ENCODE measurements around the gene CTPS1. TPM values are rescaled to one million over a fixed set of nuclear protein-coding genes. Genes with fewer than 3 reads are reported as not detected.

The CTPS1 gene, protein sequence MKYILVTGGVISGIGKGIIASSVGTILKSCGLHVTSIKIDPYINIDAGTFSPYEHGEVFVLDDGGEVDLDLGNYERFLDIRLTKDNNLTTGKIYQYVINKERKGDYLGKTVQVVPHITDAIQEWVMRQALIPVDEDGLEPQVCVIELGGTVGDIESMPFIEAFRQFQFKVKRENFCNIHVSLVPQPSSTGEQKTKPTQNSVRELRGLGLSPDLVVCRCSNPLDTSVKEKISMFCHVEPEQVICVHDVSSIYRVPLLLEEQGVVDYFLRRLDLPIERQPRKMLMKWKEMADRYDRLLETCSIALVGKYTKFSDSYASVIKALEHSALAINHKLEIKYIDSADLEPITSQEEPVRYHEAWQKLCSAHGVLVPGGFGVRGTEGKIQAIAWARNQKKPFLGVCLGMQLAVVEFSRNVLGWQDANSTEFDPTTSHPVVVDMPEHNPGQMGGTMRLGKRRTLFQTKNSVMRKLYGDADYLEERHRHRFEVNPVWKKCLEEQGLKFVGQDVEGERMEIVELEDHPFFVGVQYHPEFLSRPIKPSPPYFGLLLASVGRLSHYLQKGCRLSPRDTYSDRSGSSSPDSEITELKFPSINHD
- 38.1 and 67.7 TPM in 2 replicates for total RNA-seq

DNA sequence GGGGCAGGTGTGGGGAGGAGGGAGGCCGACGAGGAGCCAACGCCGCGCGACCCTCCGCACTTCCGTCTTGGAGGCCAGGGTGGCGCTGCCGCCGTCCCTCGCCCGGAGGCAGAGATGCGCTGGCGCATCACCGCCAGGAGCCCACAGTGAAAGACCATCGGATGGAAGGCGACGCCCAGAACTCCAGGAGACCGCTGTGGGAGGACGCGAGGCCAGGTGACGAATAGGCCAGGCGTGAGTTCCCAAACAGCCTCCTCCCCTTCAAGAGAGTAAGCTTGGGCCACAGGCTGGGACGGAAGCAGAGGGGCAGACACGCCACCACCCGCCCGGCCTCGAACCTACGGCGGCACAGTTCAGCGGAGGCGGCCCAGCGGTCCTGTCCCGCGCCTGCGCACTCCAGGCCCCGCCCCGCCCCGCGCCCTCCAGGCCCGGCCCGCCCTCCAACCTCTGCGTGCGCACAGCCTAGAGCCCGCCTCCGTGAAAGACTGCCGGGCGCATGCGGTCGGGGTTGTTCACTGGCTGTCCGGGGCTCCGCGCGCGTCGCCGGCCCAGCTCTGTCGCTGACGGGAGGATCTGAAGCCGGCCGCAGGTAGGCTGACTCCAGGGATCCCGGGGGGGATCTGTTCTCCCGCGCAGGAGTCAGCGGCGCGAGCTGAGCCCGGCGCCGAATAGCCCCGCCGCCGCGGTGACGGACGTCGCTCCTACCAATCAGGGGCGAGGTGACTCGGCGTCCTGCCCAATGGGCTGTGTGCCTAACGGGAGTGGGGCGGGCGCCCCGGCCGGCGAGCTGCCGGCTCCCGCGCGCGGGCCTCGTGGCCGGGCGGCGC, at the start of gene CTPS1:
CTPS1 (plus strand) TSS at position 456 of the 827 bp plus-strand sequence. CDS start 3,595 bp downstream, outside the sequence.

DNA sequence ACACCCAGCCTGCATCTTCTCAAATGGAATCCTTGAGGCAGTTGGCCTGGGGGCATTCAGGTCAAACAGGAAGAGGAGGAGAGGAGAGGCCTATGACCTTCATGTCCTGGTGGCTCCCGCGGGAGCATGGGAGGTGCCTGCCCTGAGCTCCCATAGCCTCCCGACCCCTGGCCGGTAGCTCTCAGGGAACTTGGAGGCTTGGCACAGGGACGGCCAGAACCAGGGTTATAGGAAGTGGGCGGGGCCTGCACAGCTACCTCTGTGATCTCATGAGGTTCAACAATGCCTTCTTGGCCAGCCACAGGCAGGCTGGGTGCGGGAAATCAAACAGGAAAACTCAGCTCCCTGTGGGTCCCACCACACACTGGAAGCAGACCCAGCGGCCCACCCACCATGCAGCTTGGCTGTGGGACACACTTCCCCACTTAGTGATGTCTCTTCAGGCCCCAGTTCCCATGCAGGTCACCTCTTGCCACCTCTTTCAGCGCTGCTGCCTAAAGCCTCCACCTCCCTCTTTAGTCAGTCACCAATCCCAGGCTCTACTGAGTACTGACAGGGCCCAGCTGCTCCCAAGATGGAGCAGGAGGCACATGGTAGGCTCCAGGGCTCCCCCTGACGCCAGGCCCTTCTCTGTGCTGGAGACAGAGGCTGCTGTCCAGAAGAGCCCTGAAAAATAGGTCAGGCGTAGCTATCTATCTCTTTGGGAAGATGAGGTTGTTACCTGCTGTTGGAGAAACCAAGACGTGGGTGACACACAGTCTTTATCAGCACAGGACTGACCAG, 42.2 kb downstream of the CTPS1 start, which contains the start of gene SLFNL1:
SLFNL1 (minus strand) TSS at position 200 of the 783 bp plus-strand sequence. CDS start 1,065 bp downstream, outside the sequence.

Small RNAs within 50 kb of the gene (small RNA-seq; reads per million reads assigned to genes)
- not detected for gene UBE2V1P8 (ENCODE audit: low replicate concordance)

Other genes with a start within 250 kb of the CTPS1 start
- gene KCNQ4, start 195.9 kb upstream of the CTPS1 start, total RNA-seq = under 0.01 TPM in 1 of 2 replicates, not detected in the other
- 1.8 and 10.2 TPM in 2 replicates for gene CITED4, start 117.3 kb upstream of the CTPS1 start, total RNA-seq
- gene SLFNL1, start 42.0 kb downstream of the CTPS1 start, total RNA-seq = 0.14 and 0.44 TPM in 2 replicates